ENCODE results near the gene TMEM144. TPM values are rescaled to one million over a fixed set of nuclear protein-coding genes. Genes with fewer than 3 reads are reported as not detected.

TMEM144 gene
- total RNA-seq, 2 donors from 2014 or later = 22.6 to 24.2 TPM

GRCh38 chr4:158243071-158243470 lies 32.8 kb downstream of the TMEM144 start:
- TF ChIP-seq CTCF (IDR thresholded peaks at IDR 0.05) = no peak
- no peaks in the 10 kb centered on the region for H3K9me3 ChIP-seq
- ATAC-seq (ENCODE audit: insufficient number of reproducible peaks, low FRiP score, low read depth) = no peak
- H3K36me3 ChIP-seq = peaks cover 11% of the 10 kb centered on the region
- DNase-seq (ENCODE audit: low spot score) = no peak
- H3K4me3 ChIP-seq = no peak overlapping the region
- peak overlapping the region; percentile 1 to 42 for H3K27ac ChIP-seq
- no peaks in the 10 kb centered on the region for H3K27me3 ChIP-seq (replicated peaks; ENCODE audit: insufficient read depth)
- H3K4me1 ChIP-seq (ENCODE audit: control insufficient read depth in 1 of 2, low read depth in 2 of 2) = peaks cover 7 to 10% of the 10 kb centered on the region in 2 donors

- ATAC-seq (ENCODE audit: insufficient number of reproducible peaks, low FRiP score, low read depth) (no peak), DNase-seq (ENCODE audit: low spot score) (no peak)
- TF ChIP-seq CTCF (IDR thresholded peaks at IDR 0.05) = no peak
Observed at GRCh38 chr4:158250321-158250720, 40.0 kb downstream of the TMEM144 start.

GRCh38 chr4:158253350-158253980 lies 43.2 kb downstream of the TMEM144 start:
- H3K4me1 ChIP-seq (ENCODE audit: control insufficient read depth in 1 of 2, low read depth in 2 of 2) = peaks cover 6 to 17% of the 10 kb centered on the region in 2 donors
- ATAC-seq (ENCODE audit: insufficient number of reproducible peaks, low FRiP score, low read depth) (peak; percentile 70), DNase-seq (ENCODE audit: low spot score) (no peak)
- H3K4me3 ChIP-seq = no peak overlapping the region
- peak; percentile 65 for TF ChIP-seq CTCF (IDR thresholded peaks at IDR 0.05)
- H3K36me3 ChIP-seq = no peaks in the 10 kb centered on the region
- peak overlapping the region in 1 of 2 donors; percentile 58 for H3K27ac ChIP-seq
- H3K9me3 ChIP-seq = no peaks in the 10 kb centered on the region
- H3K27me3 ChIP-seq (replicated peaks; ENCODE audit: insufficient read depth) = no peaks in the 10 kb centered on the region

More at GRCh38 chr4:158250321-158250720, 40.0 kb downstream of the TMEM144 start:
- no peak overlapping the region for H3K4me3 ChIP-seq
- H3K4me1 ChIP-seq (ENCODE audit: control insufficient read depth in 1 of 2, low read depth in 2 of 2) = peaks cover 6 to 17% of the 10 kb centered on the region in 2 donors
- H3K27ac ChIP-seq = no peak overlapping the region
- H3K9me3 ChIP-seq = no peaks in the 10 kb centered on the region
- H3K36me3 ChIP-seq = no peaks in the 10 kb centered on the region
- no peaks in the 10 kb centered on the region for H3K27me3 ChIP-seq (replicated peaks; ENCODE audit: insufficient read depth)

GRCh38 chr4:158254292-158254691 lies 44.0 kb downstream of the TMEM144 start:
- Histone ChIP-seq H3K9me3 (no peaks in the 10 kb centered on the region), H3K4me1 (ENCODE audit: control insufficient read depth in 1 of 2, low read depth in 2 of 2) (peaks cover 6 to 17% of the 10 kb centered on the region in 2 donors), H3K4me3 (no peak overlapping the region), H3K36me3 (no peaks in the 10 kb centered on the region), H3K27me3 (replicated peaks; ENCODE audit: insufficient read depth) (no peaks in the 10 kb centered on the region), H3K27ac (peak overlapping the region; percentile 25 to 58)
- TF ChIP-seq CTCF (IDR thresholded peaks at IDR 0.05) = no peak
- ATAC-seq (ENCODE audit: insufficient number of reproducible peaks, low FRiP score, low read depth) (no peak), DNase-seq (ENCODE audit: low spot score) (no peak)

GRCh38 chr4:158255727-158256324 lies 45.5 kb downstream of the TMEM144 start:
- DNase-seq (ENCODE audit: low spot score) (no peak), ATAC-seq (ENCODE audit: insufficient number of reproducible peaks, low FRiP score, low read depth) (no peak)
- peaks cover 6 to 25% of the 10 kb centered on the region in 2 donors for H3K4me1 ChIP-seq (ENCODE audit: control insufficient read depth in 1 of 2, low read depth in 2 of 2)

More at GRCh38 chr4:158255727-158256324, 45.5 kb downstream of the TMEM144 start:
- Histone ChIP-seq H3K27ac (peak overlapping the region in 1 of 2 donors; percentile 10), H3K9me3 (no peaks in the 10 kb centered on the region), H3K36me3 (no peaks in the 10 kb centered on the region), H3K27me3 (replicated peaks; ENCODE audit: insufficient read depth) (no peaks in the 10 kb centered on the region), H3K4me3 (no peak overlapping the region)
- peak; percentile 78 for TF ChIP-seq CTCF (IDR thresholded peaks at IDR 0.05)
